ENCODE measurements around the gene ACSL3.
A peak's percentile ranks its signal among the peaks of the same experiment; 100 is the strongest.
"Not testable (repeated sequence)": the region's sequence is repeated elsewhere in the genome, so short reads cannot be mapped to it uniquely, and the experiment has no call there.

ACSL3 gene

DNA sequence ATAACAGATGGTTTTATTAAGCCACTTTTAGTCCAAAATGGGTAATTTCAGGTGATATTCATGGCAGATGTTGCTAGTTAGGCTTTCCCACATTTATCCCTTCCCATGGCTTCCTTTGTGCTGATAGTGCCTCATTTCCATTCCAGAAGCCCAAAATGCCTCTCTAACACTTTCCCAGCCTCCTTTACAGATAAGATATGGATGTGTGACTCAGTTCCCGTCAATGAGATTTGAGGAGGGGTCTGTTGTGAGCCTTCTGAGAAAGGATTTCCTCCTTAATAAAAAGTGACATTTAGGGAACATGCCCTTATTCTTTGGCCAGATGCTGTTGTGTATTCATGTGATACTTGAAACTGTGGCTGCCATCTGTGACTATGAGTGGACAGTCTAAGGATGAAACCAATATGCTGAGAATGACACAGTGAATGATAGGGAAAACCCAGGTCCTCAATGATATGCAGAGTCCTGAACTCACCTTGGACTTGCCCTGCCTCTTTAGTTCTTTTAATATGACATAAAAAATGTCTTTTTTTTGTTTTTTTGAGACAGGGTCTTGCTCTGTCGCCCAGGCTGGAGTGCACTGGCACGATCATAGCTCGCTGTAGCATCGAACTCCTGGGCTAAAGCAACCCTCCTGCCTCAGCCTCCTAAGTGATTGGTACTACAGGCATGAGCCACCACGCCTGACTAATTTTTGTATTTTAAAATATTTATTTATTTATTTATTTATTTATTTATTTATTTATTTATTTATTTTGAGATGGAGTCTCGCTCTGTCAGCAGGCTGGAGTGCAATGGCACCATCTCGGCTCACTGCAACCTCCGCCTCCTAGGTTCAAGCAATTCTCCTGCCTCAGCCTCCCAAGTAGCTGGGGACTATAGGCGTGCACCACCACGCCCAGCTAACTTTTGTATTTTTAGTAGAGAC is 5.8 kb upstream of the ACSL3 start:
- no peak for DNase-seq

DNA sequence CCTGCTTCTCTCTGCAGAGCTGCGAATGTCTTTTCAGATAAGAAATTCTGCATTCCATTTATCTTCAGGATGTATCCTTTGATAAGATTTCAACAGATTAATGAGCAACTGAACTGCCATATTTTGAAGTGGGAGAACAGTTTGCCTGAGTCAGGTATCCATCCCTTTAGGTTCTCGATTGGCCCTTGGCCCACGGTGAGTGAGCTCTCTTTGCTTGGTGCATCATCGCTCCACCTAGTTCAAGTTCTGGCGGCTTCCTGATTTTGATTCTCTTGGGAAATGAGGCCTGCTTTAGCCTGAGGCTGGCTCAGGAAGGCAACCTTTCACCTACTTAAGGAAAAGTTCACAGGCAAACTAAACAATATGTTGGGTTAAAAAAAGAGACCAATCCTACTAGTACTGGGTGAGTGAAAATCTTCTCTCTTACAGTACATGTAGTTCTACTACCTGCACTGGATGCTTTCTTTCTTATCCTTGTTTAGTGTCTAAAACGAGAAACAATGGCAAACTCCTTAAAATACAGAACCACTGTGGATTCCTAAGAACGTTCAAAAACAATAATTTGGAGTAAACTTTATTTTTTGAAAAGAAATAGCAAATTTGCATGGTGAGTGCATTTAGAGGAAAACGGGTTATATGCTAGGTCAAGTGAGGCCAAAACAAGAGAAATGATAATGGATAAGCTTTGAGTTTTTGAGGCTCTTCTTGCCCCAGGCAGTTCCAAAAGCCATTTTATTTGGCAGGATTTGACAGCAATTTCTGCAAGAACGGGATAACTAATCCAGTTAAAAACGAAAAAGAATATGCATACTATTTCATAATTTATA is 837 bp upstream of the ACSL3 start:
- DNase-seq, result no peak

- DNase-seq, result peak; percentile 23 to 45
Measured at GRCh38 chr2:222861411-222862105, 722 bp downstream of the ACSL3 start.

DNA sequence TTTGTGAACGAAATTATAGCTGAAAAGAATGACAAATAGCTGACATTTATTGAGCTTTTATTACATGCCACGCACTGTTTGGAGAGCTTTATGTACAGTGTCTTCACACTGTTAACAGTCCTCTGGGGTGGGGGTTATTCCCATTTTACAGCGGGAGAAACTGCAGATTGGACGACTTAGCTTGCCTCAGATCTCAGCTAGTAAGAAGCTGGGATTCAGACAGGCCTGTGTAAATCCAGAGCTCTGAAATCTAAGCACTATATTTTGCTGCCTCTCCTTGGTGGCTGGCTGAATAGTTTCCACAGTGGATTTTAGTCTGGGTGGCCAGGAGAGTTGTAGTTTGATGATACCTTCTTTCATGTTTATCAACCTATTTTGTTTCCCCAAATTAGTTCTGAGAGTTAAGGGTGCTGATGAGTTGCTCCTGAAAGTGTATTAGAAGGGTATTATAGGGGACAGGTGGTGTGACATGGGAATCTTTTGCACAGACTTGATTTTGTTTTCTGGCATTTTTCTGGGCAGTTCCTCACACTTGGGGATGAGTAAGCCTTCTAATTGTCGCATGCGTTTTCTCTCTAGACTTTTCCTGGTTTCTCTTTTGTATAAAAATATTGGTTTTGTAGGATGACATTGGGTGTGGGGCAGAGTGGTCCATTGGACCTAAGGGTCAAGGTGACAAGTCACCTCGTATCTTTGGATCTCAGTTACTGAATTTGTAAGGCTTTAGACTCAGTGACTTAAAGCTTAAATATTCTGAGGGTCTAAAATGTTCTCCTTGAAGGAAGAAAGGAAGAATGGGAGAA is 1.5 kb downstream of the ACSL3 start:
- no peak for DNase-seq

- no peak for DNase-seq
Measured at GRCh38 chr2:222862909-222863544, 2.2 kb downstream of the ACSL3 start.

DNA sequence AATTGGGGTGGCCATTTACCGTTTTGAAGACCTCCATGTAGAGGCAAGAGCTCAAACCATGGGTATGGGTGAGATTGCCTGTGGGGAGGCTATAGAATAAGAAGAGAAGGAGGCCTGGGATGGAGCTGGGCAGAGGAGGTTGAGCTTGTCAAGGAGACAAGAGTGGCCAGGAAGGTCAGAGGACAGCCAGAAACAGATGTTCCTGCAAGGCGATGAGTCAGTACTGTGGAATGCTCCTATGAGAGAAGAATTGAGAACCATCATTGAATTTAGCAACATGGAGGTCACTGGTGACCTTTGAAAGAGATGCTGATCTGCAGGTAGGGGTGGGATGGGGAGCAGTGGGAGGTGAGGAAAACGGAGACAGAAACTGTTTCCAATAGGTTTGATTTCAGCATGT is 3.5 kb downstream of the ACSL3 start:
- DNase-seq, result no peak

GRCh38 chr2:222865301-222865700 is 4.5 kb downstream of the ACSL3 start:
- DNase-seq, result no peak

DNA sequence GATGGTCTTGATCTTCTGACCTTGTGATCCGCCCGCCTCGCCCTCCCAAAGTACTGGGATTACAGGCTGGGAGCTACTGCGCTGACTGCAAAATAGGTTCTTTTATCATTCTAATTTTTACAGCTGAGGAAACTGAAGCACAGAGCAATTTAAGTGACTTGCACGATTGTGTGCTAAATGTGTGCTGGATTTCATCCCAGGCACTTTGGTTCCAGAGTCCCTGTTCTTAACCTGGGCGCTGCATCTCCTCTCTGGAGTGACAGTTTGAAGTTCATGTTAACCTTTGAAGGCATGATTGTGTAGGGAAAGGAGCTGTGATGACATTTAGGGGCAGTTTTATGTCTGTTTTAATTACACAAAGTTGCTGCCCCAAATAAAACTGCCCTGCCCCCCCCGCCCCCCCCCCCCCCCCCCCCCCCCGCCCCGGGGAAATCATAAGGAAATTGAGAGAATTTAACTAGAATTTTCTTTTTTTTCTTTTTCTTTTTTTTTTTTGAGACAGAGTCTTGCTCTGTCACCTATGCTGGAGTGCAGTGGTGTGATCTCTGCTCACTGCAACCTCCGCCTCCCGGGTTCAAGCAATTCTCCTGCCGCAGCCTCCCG is 5.6 kb downstream of the ACSL3 start:
- no peak for DNase-seq

GRCh38 chr2:222868560-222869251 is 7.9 kb downstream of the ACSL3 start:
- DNase-seq, result not testable (repeated sequence)

- no peak for DNase-seq
Measured at GRCh38 chr2:222869252-222869560, 8.4 kb downstream of the ACSL3 start.

DNA sequence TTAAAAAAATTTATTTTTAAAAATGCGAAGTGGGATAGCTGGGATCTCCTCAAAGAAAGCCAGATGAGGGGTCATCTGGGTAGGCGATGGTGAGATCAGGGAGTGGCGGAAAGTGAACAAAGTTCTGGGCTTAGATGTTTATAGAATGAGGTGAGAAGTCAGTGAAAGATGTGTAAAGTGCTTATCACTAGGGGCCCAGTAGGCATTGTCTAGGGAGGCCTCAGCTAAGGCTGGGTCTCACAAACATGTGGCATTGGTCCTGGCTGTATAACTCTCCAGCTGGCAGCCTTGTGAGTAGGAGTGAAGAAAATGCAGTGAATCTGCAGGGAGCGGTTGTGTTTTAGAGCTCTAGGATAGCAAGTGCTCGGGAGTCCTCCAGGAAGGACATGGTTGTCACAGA is 10.5 kb downstream of the ACSL3 start:
- no peak for DNase-seq

GRCh38 chr2:222872551-222872950 is 11.7 kb downstream of the ACSL3 start:
- DNase-seq, result no peak

DNA sequence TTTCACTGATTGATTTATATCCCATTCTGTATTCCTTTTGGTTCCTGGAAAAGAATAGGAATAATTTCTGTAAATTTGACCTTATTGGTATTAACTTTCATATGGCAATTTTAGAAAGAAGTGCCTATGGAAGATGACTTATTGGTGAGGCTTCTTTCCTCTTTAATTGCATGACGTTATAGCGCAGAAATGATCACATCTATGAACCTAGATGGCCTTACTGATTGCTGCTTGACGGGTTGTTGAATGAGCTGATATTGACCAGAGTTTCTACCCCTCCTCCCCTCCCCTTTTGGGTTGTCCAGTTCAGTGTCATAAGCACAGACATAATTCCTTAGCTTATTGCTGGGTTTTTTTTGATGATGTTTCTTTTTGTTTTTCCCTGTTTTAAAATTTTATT is 14.6 kb downstream of the ACSL3 start:
- DNase-seq, result no peak

DNA sequence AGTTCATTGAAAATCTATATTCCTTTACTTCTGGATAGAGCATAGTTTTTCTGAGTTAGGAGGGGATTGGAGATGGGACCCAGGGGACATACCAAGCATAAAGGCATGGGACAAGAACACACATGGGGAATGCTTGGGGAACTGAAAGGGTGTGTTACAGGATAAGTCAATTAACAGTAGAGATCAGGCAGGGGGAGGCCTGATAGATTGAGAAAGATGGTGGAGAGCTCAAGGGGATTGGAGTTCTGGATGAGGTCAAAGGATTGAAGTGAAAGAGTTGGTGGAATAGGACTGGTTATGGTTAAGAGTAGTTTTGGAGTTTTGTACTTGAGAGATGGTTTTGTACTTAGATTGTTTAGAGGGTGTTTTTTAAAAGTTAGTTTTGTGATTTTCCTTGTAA is 16.1 kb downstream of the ACSL3 start:
- no peak for DNase-seq

DNA sequence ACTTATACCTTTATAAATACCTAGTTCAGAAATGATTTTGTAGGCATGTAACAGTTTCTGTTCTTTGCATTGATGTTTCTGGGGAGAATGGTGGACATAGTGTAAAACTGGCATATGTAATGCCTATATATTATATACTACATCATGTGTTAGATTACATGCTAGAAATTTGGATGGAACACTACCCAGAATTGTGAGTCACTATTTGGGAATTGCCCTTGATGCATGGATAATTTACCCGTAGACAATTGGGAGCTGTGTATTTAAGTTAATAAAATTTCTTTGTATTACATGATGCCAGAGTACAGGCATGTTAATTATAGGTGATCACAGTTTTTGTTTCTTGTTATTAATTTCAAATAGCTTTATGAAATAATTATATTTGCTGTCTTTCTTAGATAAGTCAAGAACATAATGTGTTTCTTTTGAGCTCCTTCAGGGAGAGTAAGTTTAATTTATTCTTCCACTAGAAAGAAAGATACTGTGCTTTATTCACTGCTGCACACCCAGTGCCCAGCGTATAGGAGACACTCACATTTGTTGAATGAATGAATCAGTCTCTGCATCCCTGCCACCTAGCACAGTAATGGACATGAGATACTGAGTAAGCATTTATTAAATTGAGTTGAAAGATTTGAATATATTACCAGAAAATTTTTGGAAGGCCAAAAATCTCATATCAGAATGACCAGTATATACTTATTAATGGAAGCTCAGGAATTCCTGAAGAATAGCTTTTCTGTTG is 16.9 kb downstream of the ACSL3 start:
- DNase-seq, result no peak

GRCh38 chr2:222878301-222878876 is 17.6 kb downstream of the ACSL3 start:
- DNase-seq, result no peak

DNA sequence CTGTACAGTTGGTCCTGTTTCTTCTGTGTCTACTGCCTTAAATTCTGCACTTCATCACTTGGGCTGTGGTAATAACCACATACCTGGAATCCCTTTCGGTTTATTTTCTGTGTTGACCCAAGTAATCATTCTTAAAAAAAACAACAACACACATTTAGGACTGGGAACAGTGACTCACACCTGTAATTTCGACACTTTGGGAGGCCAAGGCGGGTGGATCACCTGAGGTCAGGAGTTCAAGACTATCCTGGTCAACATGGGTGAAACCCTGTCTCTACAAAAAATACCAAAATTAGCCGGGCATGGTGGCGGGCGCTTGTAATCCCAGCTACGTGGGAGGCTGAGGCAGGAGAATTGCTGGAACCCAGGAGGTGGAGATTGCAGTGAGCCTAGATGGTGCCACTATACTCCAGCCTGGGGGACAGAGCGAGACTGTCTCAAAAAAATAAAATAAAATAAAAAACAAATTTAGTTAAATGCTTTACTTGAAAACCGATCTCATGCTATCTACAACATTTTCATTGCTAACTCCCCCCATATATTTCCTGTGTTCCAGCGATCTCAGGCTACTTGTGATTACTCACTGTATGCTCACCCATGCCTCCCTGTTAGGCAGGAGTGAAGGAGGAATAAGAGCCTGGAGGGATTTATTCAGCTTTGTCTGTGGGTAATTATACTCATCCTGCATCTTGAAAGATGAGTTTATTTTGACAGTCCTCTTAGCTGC is 18.2 kb downstream of the ACSL3 start:
- DNase-seq, result no peak

DNA sequence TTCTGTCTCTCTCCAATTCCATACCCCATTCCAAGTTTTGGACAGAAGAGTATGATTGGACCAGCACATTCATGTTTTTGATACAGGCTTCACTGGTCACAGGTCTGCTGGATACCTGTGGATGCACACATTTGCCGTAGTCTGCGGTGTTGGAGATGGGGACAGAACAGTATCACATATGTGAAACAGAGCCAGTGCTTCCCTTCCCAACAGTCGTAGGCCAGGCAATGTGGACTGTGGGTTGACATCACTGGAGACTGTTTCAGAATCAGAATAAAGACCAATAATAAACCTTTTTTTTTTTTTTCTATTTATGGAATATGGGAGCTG is 18.7 kb downstream of the ACSL3 start:
- no peak for DNase-seq

DNA sequence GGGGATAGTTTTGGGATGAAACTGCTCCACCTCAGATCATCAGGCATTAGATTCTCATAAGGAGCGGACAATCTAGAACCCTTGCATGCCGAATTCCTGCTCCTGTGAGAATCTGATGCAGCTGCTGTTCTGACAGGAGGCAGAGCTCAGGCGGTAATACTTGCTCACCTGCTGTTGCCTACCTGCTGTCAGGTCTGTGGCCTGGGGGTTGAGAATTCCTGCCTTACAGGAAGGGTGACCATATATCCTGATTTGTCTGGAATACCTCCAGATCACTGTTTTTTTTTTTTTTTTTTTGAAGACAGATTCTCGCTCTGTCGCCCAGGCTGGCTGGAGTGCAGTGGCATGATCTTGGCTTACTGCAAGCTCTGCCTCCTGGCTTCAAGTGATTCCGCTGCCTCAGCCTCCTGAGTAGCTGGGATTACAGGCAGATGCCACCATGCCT is 21.7 kb downstream of the ACSL3 start:
- DNase-seq, result no peak

Data from CD4-positive, alpha-beta T cell treated with Interleukin-4 for 1 hour (primary cell).